RWPE1 (cell line): ENCODE data around the gene FNDC11.

Experiments
- CTCF ChIA-PET: fragments of 350-600 bp; sonication (Branson Sonifier 250); formaldehyde crosslinking; extraction: SDS; loops from one replicate; lab custom pipeline; 2021; lab: Yijun Ruan, JAX
- POLR2A ChIA-PET: fragments of 400-600 bp; formaldehyde crosslinking; extraction: SDS; loops from one replicate; lab custom pipeline; 2020; ENCODE audit warnings: antibody characterized with exemption; ENCODE audit not compliant: low non-redundant PET; lab: Yijun Ruan, JAX
- DNase-seq: peaks from one replicate; pipeline ENCODE4 v3.0.0; 2012; ENCODE audit warnings: low spot score
- H3K27ac ChIP-seq: fragments of 450-650 bp; 2 replicates; pipeline ENCODE4 v1.5.1; 2017
- CTCF ChIP-seq: fragments of 450-650 bp; conservative IDR thresholded peaks from 2 replicates; pipeline ENCODE4 v1.5.1; 2017; ENCODE audit warnings: low read depth, mild to moderate bottlenecking

Gene FNDC11

GRCh38 chr20:63522981-63523611 is 30.9 kb upstream of the FNDC11 start:
- ChIA-PET POLR2A (interaction anchor here (0.6 to 3.8 kb wide), 4 partner anchors 12 to 27 kb away, joined by 3 to 53 read pairs (median 4); partner anchors contain the start of gene PTK6), CTCF (interaction anchor here (0.5 to 2.2 kb wide), 5 partner anchors 12 to 236 kb away, joined by 3 to 8 read pairs (median 5); no protein-coding TSS in a partner anchor)
- DNase-seq = no peak
- peak overlapping the region; percentile 92 for H3K27ac ChIP-seq
- no peak for TF ChIP-seq CTCF

DNA sequence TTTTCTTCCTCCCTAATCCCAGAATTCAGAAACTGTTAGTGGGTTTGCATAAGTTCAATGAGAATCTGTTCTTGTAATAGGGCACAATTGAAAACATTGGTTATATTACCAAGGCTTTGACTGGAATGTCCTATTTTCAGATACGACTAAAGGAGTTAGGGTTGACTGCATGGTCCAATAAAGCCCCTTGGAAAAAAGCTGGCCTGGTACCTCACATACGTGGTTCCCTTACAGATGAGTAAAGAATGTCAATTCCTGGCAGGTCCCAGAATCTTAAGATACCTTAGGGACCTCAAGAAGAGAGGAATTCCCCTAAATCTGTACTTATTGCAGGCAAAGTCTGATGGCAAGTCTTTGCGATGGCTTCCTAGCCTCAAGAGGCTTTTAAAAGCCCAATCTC is 28.8 kb upstream of the FNDC11 start:
- DNase-seq = no peak
- POLR2A ChIA-PET = no interaction called here
- no peak for TF ChIP-seq CTCF
- H3K27ac ChIP-seq = peak overlapping the region; percentile 92
- CTCF ChIA-PET = interaction anchor here (0.9 kb wide), 1 partner anchor 13 kb away, joined by 5 read pairs; no protein-coding TSS in a partner anchor

- TF ChIP-seq CTCF = no peak
- CTCF ChIA-PET = interaction anchor here (0.9 kb wide), 1 partner anchor 12 kb away, joined by 5 read pairs; no protein-coding TSS in a partner anchor
- POLR2A ChIA-PET = interaction anchor here (0.7 kb wide), 1 partner anchor 12 kb away, joined by 3 read pairs; no protein-coding TSS in a partner anchor
- H3K27ac ChIP-seq = peak overlapping the region; percentile 47
- no peak for DNase-seq
These were observed 28.0 kb upstream of the FNDC11 start for GRCh38 chr20:63525971-63526370.

DNA sequence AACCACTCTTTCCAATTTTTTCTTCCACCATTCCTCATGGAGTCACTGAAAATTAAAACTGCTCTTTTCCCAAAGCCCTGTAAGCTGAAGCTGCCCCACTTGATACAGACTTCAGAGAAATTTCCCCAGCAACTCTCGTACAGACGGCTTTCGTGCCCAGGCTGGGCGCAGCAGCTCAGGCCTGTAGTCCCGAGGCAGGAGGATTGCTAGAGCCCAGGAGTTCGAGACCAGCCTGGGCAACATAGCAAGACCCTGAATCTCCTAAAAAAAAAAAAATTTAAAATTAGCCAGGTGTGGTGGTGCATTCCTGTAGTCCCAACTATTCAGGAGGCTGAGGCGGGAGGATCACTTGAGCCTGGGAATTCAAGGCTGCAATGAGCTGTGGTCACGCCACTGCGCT is 26.8 kb upstream of the FNDC11 start:
- DNase-seq = no peak
- peak overlapping the region; percentile 28 for H3K27ac ChIP-seq
- CTCF ChIA-PET = interaction anchor here (1.3 kb wide), 1 partner anchor 218 kb away, joined by 5 read pairs; no protein-coding TSS in a partner anchor
- POLR2A ChIA-PET = interaction anchor here (0.7 kb wide), 1 partner anchor 206 kb away, joined by 3 read pairs; no protein-coding TSS in a partner anchor
- TF ChIP-seq CTCF = no peak

DNA sequence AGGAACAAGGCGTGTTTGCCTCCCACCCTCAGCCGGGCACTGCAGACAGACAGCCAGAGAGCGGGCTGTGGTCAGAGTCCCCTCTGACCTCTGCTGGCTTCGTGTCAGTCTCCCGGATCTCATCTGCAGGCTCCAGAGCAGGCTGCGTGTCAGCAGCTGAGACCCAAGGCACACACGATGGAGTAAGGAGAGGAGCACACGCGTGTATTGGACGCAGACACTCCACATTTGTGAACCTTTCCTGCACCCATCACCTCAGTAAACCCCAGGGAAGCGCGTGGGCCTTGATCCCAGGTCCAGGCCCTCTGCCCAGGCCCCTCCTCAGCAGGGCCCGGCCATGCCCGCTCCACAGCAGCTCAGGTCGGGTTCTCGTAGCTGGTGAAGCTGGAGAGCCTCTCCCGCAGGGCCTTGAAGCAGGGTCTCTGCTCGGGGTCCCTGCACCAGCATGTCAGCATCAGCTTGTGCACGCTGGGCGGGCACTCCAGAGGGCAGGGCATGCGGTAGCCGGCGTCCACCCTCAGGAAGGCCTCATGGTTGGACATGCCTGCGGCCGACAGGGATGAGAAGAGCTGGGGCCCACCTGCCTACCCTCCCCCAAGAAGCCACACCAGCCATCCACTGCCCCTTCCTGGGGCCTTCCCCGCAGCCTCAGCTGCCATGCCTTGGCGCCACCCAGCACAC is 24.6 kb upstream of the FNDC11 start:
- no peak for DNase-seq
- H3K27ac ChIP-seq = peak overlapping the region; percentile 15
- ChIA-PET POLR2A (interaction anchor here (0.5 to 1.2 kb wide), 5 partner anchors 8 to 132 kb away, joined by 3 to 5 read pairs (median 3); no protein-coding TSS in a partner anchor), CTCF (interaction anchor here (0.7 to 1.5 kb wide), 3 partner anchors 8 to 33 kb away, joined by 3 to 6 read pairs (median 3); no protein-coding TSS in a partner anchor)
- no peak for TF ChIP-seq CTCF
